Heart right ventricle (tissue), 16 donors: ENCODE measurements around the gene CCDC127. TPM values are rescaled to one million over a fixed set of nuclear protein-coding genes. Genes with fewer than 3 reads are reported as not detected.
"Not testable (repeated sequence)": the region's sequence is repeated elsewhere in the genome, so short reads cannot be mapped to it uniquely, and the experiment has no call there.

Experiments
- ATAC-seq, 8 donors: fragments of 200-7000 bp; cut with Tn5 transposase; one replicate each; pipeline ENCODE4 v1.9.1; 2020; ENCODE audit warnings: mild to moderate bottlenecking in 8 of 8, moderate library complexity in 8 of 8, moderate number of reproducible peaks in 1 of 8
- DNase-seq, 2 donors: peaks; one replicate each; pipeline ENCODE4 v3.0.0-alpha.2; 2020
- H3K27ac ChIP-seq, 10 donors: fragments of 200-600 bp; sonication (generic) in 2 of 10; one replicate each; pipeline versions ENCODE4 v1.5.0 to v1.8.0; 2020 to 2022; ENCODE audit warnings: mild to moderate bottlenecking in 3 of 10
- H3K27me3 ChIP-seq, 7 donors: fragments of 200-600 bp; one replicate each; pipeline ENCODE4 v1.8.0; 2021 to 2022; ENCODE audit warnings: mild to moderate bottlenecking in 2 of 7
- H3K36me3 ChIP-seq, 9 donors: fragments of 200-600 bp; sonication (generic) in 1 of 9; one replicate each; pipeline versions ENCODE4 v1.5.0 to v1.8.0; 2020 to 2022; ENCODE audit warnings: mild to moderate bottlenecking in 2 of 9
- H3K4me1 ChIP-seq, 9 donors: fragments of 200-600 bp; sonication (generic) in 1 of 9; one replicate each; pipeline versions ENCODE4 v1.5.0 to v1.8.0; 2020 to 2022; ENCODE audit warnings: mild to moderate bottlenecking in 4 of 9
- H3K4me3 ChIP-seq, 10 donors: fragments of 200-600 bp; sonication (generic) in 2 of 10; one replicate each; pipeline versions ENCODE4 v1.5.0 to v1.8.0; 2020 to 2022; ENCODE audit warnings: mild to moderate bottlenecking in 7 of 10, moderate library complexity in 2 of 10
- H3K9me3 ChIP-seq, 11 donors: fragments of 200-600 bp in 10 of 11; sonication (generic) in 2 of 11; one replicate each; pipeline versions ENCODE4 v1.5.0 to v1.8.0; 2013 to 2022; ENCODE audit warnings: mild to moderate bottlenecking in 2 of 11, control low read depth in 1 of 11, moderate library complexity in 1 of 11
- WGBS, 2 donors: extraction: QIAGEN DNeasy Blood & Tissue Kit; methylation state at CpG; one replicate each; pipeline ENCODE4 v1.1.7; 2013; ENCODE audit warnings: inconsistent platforms in 1 of 2; 5-methylcytosine and 5-hydroxymethylcytosine counted together
- intact Hi-C, 10 donors: fragments of 100-400 bp; cut with DNase I; formaldehyde crosslinking; loops; one replicate each; pipeline versions ENCODE4 v1.11.1 to v1.14.2; 2022
- polyA plus RNA-seq, 2 donors: library from polyadenylated mRNA; stranded (reverse); fragments of 200-250 nt; gene quantifications; one replicate each; pipeline ENCODE4 v1.2.3, GENCODE V29; 2013
- total RNA-seq, 10 donors: library from RNA; stranded (reverse); fragmentation: NEBNext Ultra II Directional in 3 of 10; extraction: Animal tissue kit (Norgen Biotek cat#: 25700) in 3 of 10; gene quantifications; one replicate each; pipeline versions ENCODE4 v1.2.1 to v1.2.4, GENCODE V29; 2021 to 2023
- TF ChIP-seq, protein P1 (sequence below), 9 donors: fragments of 200-600 bp; sonication (generic) in 2 of 9; IDR thresholded peaks; one replicate each; pipeline versions ENCODE4 v1.5.0 to v1.8.0; 2021 to 2022; ENCODE audit warnings: antibody characterized with exemption in 9 of 9, mild to moderate bottlenecking in 5 of 9, moderate library complexity in 1 of 9
- donor health status: Arrhythmogenic right ventricular cardiomyopathy.
- donor health status: ischemic (EF 13 %, LVEDD 7.1; RV severe dilation, severe dysfunction).
- donor health status: healthy with polysubstance abuse.
- donor health status: DM: no; HTN: yes; CAD: no.
- donor health status: DM: no; HTN: no; CAD: no.
- donor health status: ischemic (EF 25% LVEDD 6.9; RV normal size, moderate dysfunction).
- donor health status: ischemic (EF 25% LVEDD 5.7; RV mildly dilated, moderate dysfunction).
- donor health status: healthy.
- donor health status: DM: yes; HTN: yes; CAD: no.
- donor health status: Ischemic cardiomyopathy.
- donor health status: ischemic (EF 35%, LVEDD 5.7; RV mildly dilated, moderate dysfunction).
- donor health status: nonischemic (EF 11% LVEDD 7.7; RV severe dilation, severe dysfunction).
- donor health status: DM: yes; HTN: yes; CAD: no.
- donor health status: PGD.
- donor health status: ischemic (EF 29% LVEDD 5.4; RV normal size, mild dysfunction).
- donor health status: nonischemic (EF 23%, LVEDD 6.1; RV moderate dilation, normal function).

The CCDC127 gene
- total and polyA plus RNA-seq, 12 donors = 3.8 to 10.4 (median 7.5) TPM

GRCh38 chr5:218457-219291, 721 bp upstream of the CCDC127 start:
- DNase-seq (peak; percentile 36 to 60), ATAC-seq (peak; percentile 41 to 78 (median 68))
- peak overlapping the region; percentile 69 to 100 (median 96) for H3K4me3 ChIP-seq
- H3K36me3 ChIP-seq = peaks cover 0 to 22% (median 0%) of the 10 kb centered on the region in 9 donors
- no peaks in the 10 kb centered on the region for H3K9me3 ChIP-seq
- intact Hi-C loops = loop anchor here in 2 of 10 donors (2.0 kb wide), 1 partner anchor 30 kb away; no protein-coding TSS in a partner anchor
- TF ChIP-seq, protein P1, sequence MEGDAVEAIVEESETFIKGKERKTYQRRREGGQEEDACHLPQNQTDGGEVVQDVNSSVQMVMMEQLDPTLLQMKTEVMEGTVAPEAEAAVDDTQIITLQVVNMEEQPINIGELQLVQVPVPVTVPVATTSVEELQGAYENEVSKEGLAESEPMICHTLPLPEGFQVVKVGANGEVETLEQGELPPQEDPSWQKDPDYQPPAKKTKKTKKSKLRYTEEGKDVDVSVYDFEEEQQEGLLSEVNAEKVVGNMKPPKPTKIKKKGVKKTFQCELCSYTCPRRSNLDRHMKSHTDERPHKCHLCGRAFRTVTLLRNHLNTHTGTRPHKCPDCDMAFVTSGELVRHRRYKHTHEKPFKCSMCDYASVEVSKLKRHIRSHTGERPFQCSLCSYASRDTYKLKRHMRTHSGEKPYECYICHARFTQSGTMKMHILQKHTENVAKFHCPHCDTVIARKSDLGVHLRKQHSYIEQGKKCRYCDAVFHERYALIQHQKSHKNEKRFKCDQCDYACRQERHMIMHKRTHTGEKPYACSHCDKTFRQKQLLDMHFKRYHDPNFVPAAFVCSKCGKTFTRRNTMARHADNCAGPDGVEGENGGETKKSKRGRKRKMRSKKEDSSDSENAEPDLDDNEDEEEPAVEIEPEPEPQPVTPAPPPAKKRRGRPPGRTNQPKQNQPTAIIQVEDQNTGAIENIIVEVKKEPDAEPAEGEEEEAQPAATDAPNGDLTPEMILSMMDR (IDR thresholded peaks at IDR 0.05) = peak in 2 of 9 donors; percentile 5 to 6
- H3K4me1 ChIP-seq = peaks cover 3 to 61% (median 43%) of the 10 kb centered on the region in 9 donors
- peak overlapping the region; percentile 90 to 99 (median 96) for H3K27ac ChIP-seq
- WGBS, 2 donors = 0% methylated on average over 64 to 73 of the region's 73 CpGs
- no peaks in the 10 kb centered on the region for H3K27me3 ChIP-seq

DNA sequence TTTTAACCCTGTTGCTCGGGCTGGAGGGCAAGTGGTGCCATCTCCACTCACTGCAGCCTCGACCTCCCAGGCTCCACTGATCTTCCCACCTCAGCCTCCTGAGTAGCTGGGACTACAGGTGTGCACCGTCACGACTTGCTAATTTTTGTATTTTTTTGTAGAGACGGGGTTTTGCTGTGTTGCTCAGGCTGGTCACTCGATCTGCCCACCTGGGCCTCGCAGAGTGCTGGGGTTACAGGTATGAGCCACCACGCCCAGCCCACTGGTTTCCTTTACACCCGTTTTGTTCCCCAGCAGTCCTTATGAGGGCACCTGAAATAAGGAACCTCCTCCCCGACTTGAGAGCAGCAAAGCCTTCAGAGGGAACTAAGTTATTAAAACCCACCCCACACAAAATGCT, 1.9 kb downstream of the CCDC127 start:
- H3K4me3 ChIP-seq, H3K9me3 ChIP-seq, intact Hi-C loops, ATAC-seq, H3K27me3 ChIP-seq, DNase-seq, H3K27ac ChIP-seq: not testable (repeated sequence)
- Histone ChIP-seq H3K36me3 (peaks cover 0 to 21% (median 0%) of the 10 kb centered on the region in 9 donors), H3K4me1 (peaks cover 3 to 35% (median 24%) of the 10 kb centered on the region in 9 donors)
- WGBS, 2 donors = 91% methylated on average over 9 of the region's 10 CpGs

DNA sequence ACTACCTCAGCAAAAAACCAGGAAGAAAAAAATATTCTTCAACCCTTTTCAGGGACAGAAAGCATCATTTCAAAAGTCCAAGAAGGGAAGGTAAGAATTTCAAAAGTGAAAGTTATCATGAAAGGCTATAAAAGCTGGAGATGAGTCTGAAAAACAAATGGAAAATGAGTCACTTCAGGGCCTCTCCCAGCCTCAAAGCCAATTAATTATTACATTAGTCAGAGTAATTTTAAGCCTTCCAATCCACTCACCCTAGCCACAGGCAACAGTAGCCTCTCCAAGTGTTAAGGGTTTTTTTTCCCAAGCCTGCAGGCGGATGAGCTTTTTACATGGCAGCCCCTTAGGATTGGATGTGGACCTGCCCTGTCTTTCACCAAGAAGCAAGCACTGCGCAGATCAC, 2.7 kb downstream of the CCDC127 start:
- 92 to 94% methylated on average over 1 to 2 of the region's 2 CpGs for WGBS, 2 donors
- H3K27me3 ChIP-seq, H3K27ac ChIP-seq, H3K4me3 ChIP-seq, ATAC-seq, intact Hi-C loops, DNase-seq, H3K9me3 ChIP-seq: not testable (repeated sequence)
- peaks cover 0 to 21% (median 0%) of the 10 kb centered on the region in 9 donors for H3K36me3 ChIP-seq
- H3K4me1 ChIP-seq = peaks cover 3 to 27% (median 16%) of the 10 kb centered on the region in 9 donors

- TF ChIP-seq, protein P1 (IDR thresholded peaks at IDR 0.05) = no peak
- Histone ChIP-seq H3K27me3 (no peaks in the 10 kb centered on the region), H3K9me3 (no peaks in the 10 kb centered on the region), H3K36me3 (peaks cover 0 to 21% (median 0%) of the 10 kb centered on the region in 9 donors), H3K4me3 (no peak overlapping the region), H3K27ac (no peak overlapping the region), H3K4me1 (peaks cover 0 to 15% (median 9%) of the 10 kb centered on the region in 9 donors)
- no peak for ATAC-seq
- WGBS, 2 donors = 85 to 88% methylated on average over 12 of the region's 12 CpGs
- DNase-seq = no peak
- intact Hi-C loops = no loop called here
Measured at GRCh38 chr5:213803-214395, 4.1 kb downstream of the CCDC127 start.

GRCh38 chr5:208449-209114, 9.4 kb downstream of the CCDC127 start:
- Histone ChIP-seq H3K9me3 (no peaks in the 10 kb centered on the region), H3K36me3 (peaks cover 0 to 44% (median 16%) of the 10 kb centered on the region in 9 donors), H3K27me3 (no peaks in the 10 kb centered on the region), H3K27ac (peak overlapping the region in 4 of 10 donors; percentile 62 to 81 (median 76)), H3K4me1 (peaks cover 0 to 44% (median 26%) of the 10 kb centered on the region in 9 donors), H3K4me3 (no peak overlapping the region)
- intact Hi-C loops = no loop called here
- no peak for DNase-seq
- 85 to 87% methylated on average over 15 of the region's 15 CpGs for WGBS, 2 donors
- TF ChIP-seq, protein P1 (IDR thresholded peaks at IDR 0.05) = no peak
- ATAC-seq = peak in 1 of 8 donors; percentile 38
